GM21367 (cell line): ENCODE data around the gene NEBL.

Experiments
- ATAC-seq: cut with Tn5 transposase; IDR thresholded peaks from one replicate; pipeline ENCODE4 v1.9.1; 2021; ENCODE audit not compliant: unreplicated experiment

Gene NEBL

GRCh38 chr10:20871970-20872369, 25.1 kb downstream of the NEBL start:
- no peak for ATAC-seq

- ATAC-seq, result no peak
These were observed 26.3 kb downstream of the NEBL start for GRCh38 chr10:20870834-20871233.

- no peak for ATAC-seq
These were observed 34.1 kb downstream of the NEBL start for GRCh38 chr10:20863008-20863407.

GRCh38 chr10:20858292-20859124, 38.6 kb downstream of the NEBL start:
- peak; percentile 66 for ATAC-seq

- ATAC-seq, result no peak
These were observed 40.6 kb downstream of the NEBL start for GRCh38 chr10:20856484-20856883.

- no peak for ATAC-seq
These were observed 41.6 kb downstream of the NEBL start for GRCh38 chr10:20855398-20856038.

- no peak for ATAC-seq
These were observed 43.8 kb downstream of the NEBL start for GRCh38 chr10:20853276-20853675.

- no peak for ATAC-seq
These were observed 44.8 kb downstream of the NEBL start for GRCh38 chr10:20852303-20852702.

GRCh38 chr10:20847512-20847911, 49.6 kb downstream of the NEBL start:
- ATAC-seq, result no peak

- no peak for ATAC-seq
These were observed 50.8 kb downstream of the NEBL start for GRCh38 chr10:20846263-20846662.

GRCh38 chr10:20841419-20841818, 55.7 kb downstream of the NEBL start:
- ATAC-seq, result no peak

- ATAC-seq, result no peak
These were observed 57.2 kb downstream of the NEBL start for GRCh38 chr10:20839910-20840309.

GRCh38 chr10:20839141-20839540, 58.0 kb downstream of the NEBL start:
- no peak for ATAC-seq

GRCh38 chr10:20836401-20836800, 60.7 kb downstream of the NEBL start:
- no peak for ATAC-seq

GRCh38 chr10:20835335-20835734, 61.8 kb downstream of the NEBL start:
- no peak for ATAC-seq

GRCh38 chr10:20834825-20835224, 62.3 kb downstream of the NEBL start:
- ATAC-seq, result no peak

GRCh38 chr10:20822825-20823224, 74.3 kb downstream of the NEBL start:
- ATAC-seq, result no peak

GRCh38 chr10:20817646-20818045, 79.5 kb downstream of the NEBL start:
- no peak for ATAC-seq

- no peak for ATAC-seq
These were observed 80.0 kb downstream of the NEBL start for GRCh38 chr10:20817116-20817515.

GRCh38 chr10:20814116-20814515, 83.0 kb downstream of the NEBL start:
- no peak for ATAC-seq

GRCh38 chr10:20811131-20811530, 86.0 kb downstream of the NEBL start:
- no peak for ATAC-seq

GRCh38 chr10:20809631-20810030, 87.5 kb downstream of the NEBL start:
- no peak for ATAC-seq

GRCh38 chr10:20806487-20806886, 90.6 kb downstream of the NEBL start:
- ATAC-seq, result no peak
